Suprapubic skin (tissue), 4 donors: ENCODE results near the gene RAET1G.

ENCODE experiments used
- EP300 ChIP-seq: sonication (generic); formaldehyde crosslinking; IDR thresholded peaks from one replicate; pipeline ENCODE4 v1.6.1; 2017; ENCODE audit warnings: antibody characterized with exemption
- POLR2A ChIP-seq, 2 donors: fragments of 450-650 bp; IDR thresholded peaks; one replicate each; pipeline ENCODE4 v1.6.1; 2017; ENCODE audit warnings: antibody characterized with exemption in 2 of 2, mild to moderate bottlenecking in 2 of 2, moderate library complexity in 2 of 2
- POLR2AphosphoS5 ChIP-seq, 3 donors: sonication (generic); formaldehyde crosslinking; IDR thresholded peaks; one replicate each; pipeline ENCODE4 v1.6.1; 2017; ENCODE audit warnings: antibody characterized with exemption in 3 of 3
- TF ChIP-seq, protein P1 (sequence below), 2 donors: fragments of 200-600 bp in 1 of 2; fragments of 450-650 bp in 1 of 2; sonication (generic) in 1 of 2; IDR thresholded peaks; one replicate each; pipeline ENCODE4 v1.5.1; 2016 to 2019; ENCODE audit warnings: antibody characterized with exemption in 2 of 2, mild to moderate bottlenecking in 1 of 2, moderate library complexity in 1 of 2

DNA sequence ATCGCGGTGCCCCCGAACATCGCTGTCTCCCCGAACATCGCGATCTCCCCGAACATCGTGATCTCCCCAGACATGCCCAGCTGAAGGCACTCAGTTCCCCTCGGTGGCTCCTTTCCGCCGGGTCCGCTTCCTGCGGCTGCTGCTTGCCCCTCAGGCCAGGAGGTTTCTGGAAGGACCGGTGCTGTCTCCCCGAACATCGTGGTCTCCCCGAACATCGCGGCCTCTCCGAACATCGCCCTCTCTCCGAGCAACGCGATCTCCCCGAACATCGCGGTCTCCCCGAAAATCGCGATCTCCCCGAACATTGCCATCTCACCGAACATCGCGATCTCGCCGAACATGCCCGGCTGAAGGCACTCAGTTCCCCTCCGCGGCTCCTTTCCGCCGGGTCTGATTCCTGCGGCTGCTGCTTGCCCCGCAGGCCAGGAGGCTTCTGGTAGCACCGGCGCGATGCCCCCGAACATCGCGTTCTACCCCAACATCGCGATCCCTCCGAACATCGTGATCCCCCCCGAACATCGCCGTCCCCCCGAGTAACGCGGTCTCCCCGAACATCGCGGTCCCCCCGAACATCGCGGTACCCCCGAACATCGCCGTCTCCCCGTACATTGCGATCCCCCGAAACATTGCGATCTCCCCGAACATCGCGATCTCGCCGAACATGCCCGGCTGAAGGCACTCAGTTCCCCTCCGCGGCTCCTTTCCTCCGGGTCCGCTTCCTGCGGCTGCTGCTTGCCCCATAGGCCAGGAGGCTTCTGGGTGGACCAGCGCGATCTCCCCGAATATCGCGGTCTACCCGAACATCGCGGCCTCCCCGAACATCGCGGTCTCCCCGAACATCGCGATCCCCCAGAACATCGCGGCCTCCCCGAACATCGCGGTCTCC, 41.6 kb upstream of the RAET1G start:
- TF ChIP-seq POLR2AphosphoS5 (IDR thresholded peaks at IDR 0.05) (no peak), POLR2A (IDR thresholded peaks at IDR 0.05) (no peak), EP300 (no peak)
- TF ChIP-seq, protein P1, sequence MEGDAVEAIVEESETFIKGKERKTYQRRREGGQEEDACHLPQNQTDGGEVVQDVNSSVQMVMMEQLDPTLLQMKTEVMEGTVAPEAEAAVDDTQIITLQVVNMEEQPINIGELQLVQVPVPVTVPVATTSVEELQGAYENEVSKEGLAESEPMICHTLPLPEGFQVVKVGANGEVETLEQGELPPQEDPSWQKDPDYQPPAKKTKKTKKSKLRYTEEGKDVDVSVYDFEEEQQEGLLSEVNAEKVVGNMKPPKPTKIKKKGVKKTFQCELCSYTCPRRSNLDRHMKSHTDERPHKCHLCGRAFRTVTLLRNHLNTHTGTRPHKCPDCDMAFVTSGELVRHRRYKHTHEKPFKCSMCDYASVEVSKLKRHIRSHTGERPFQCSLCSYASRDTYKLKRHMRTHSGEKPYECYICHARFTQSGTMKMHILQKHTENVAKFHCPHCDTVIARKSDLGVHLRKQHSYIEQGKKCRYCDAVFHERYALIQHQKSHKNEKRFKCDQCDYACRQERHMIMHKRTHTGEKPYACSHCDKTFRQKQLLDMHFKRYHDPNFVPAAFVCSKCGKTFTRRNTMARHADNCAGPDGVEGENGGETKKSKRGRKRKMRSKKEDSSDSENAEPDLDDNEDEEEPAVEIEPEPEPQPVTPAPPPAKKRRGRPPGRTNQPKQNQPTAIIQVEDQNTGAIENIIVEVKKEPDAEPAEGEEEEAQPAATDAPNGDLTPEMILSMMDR (IDR thresholded peaks at IDR 0.05), result no peak
